Epithelial cell of proximal tubule (primary cell): ENCODE results near the gene UGT1A3. TPM values are rescaled to one million over a fixed set of nuclear protein-coding genes. Genes with fewer than 3 reads are reported as not detected.

Experiments used
- DNase-seq: peaks from one replicate; pipeline ENCODE4 v3.0.0-alpha.2; 2011; ENCODE audit warnings: low read depth
- H3K4me3 ChIP-seq: 2 replicates; pipeline ENCODE4 v1.5.1; 2011; ENCODE audit warnings: low read depth, mild to moderate bottlenecking, low read length
- total RNA-seq: library from RNA; depleted of rRNA; stranded (reverse); fragments of >200 nt; gene quantifications from 2 replicates; pipeline ENCODE4 v1.2.3, GENCODE V29; 2015
- TF ChIP-seq, protein P1 (sequence below): conservative IDR thresholded peaks from 2 replicates; pipeline ENCODE4 v1.5.1; 2012; ENCODE audit warnings: low read depth, mild to moderate bottlenecking, low read length

UGT1A3 gene
- total RNA-seq, 1 donor from 2014 or later = not detected

DNA sequence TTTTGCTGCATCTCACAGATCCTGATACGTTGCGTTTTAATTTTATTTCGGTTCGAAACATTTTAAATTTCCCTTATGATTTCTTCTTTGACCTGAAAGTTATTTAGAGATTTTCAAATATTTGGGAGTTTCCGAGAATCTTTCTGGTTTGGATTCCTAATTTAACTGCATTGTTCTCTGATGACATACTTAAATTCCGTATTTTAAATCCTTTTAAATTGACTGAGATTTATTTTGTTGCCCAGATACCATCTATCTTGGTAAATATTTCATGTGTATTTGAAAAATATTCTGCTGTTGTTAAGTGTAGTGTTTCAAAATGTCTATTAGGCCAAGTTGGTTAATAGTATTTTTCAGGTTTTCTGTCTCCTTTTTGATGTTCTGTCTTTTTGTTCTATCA lies 87.0 kb downstream of the UGT1A3 start:
- TF ChIP-seq, protein P1, sequence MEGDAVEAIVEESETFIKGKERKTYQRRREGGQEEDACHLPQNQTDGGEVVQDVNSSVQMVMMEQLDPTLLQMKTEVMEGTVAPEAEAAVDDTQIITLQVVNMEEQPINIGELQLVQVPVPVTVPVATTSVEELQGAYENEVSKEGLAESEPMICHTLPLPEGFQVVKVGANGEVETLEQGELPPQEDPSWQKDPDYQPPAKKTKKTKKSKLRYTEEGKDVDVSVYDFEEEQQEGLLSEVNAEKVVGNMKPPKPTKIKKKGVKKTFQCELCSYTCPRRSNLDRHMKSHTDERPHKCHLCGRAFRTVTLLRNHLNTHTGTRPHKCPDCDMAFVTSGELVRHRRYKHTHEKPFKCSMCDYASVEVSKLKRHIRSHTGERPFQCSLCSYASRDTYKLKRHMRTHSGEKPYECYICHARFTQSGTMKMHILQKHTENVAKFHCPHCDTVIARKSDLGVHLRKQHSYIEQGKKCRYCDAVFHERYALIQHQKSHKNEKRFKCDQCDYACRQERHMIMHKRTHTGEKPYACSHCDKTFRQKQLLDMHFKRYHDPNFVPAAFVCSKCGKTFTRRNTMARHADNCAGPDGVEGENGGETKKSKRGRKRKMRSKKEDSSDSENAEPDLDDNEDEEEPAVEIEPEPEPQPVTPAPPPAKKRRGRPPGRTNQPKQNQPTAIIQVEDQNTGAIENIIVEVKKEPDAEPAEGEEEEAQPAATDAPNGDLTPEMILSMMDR = no peak
- no peak for DNase-seq
- H3K4me3 ChIP-seq = no peak overlapping the region

GRCh38 chr2:233816334-233816733 lies 87.5 kb downstream of the UGT1A3 start:
- H3K4me3 ChIP-seq = no peak overlapping the region
- TF ChIP-seq, protein P1 = no peak
- no peak for DNase-seq

- TF ChIP-seq, protein P1 = no peak
- DNase-seq = no peak
- no peak overlapping the region for H3K4me3 ChIP-seq
Observed at GRCh38 chr2:233816771-233817170, 87.9 kb downstream of the UGT1A3 start.

GRCh38 chr2:233817361-233817911 lies 88.6 kb downstream of the UGT1A3 start:
- H3K4me3 ChIP-seq = no peak overlapping the region
- DNase-seq = no peak
- TF ChIP-seq, protein P1 = no peak

DNA sequence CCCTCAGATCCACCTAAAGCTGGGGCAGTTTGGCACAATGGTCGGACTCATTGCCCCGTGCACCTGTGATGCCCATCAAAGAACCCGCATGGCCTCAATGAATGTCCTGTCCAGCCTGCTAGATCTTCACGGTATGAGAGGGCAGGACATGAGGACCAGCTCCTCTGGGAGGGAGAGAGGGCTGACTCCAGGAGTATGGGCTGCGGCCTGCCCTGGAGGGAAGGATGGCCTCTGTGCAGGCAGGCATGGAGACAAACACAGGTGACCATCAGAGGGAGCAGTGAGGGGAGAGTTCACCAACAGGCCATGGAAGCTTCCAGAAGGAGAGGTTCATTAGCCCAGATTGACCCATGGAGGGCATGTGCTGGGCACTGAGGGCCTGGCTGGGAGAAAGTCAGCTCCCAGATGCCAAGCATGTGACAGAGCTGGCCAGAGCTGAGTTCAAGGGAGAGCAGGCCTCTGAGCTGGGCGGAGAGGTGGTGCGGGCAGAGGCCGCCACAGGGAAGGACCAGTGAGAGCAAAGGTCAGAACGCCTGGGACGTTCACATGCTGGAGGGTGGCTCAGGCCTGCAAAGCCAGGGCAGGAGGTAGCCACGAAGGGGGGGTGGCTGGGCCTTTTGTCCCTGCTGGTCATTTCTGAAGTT lies 89.3 kb downstream of the UGT1A3 start:
- TF ChIP-seq, protein P1 = no peak
- DNase-seq = no peak
- H3K4me3 ChIP-seq = no peak overlapping the region

DNA sequence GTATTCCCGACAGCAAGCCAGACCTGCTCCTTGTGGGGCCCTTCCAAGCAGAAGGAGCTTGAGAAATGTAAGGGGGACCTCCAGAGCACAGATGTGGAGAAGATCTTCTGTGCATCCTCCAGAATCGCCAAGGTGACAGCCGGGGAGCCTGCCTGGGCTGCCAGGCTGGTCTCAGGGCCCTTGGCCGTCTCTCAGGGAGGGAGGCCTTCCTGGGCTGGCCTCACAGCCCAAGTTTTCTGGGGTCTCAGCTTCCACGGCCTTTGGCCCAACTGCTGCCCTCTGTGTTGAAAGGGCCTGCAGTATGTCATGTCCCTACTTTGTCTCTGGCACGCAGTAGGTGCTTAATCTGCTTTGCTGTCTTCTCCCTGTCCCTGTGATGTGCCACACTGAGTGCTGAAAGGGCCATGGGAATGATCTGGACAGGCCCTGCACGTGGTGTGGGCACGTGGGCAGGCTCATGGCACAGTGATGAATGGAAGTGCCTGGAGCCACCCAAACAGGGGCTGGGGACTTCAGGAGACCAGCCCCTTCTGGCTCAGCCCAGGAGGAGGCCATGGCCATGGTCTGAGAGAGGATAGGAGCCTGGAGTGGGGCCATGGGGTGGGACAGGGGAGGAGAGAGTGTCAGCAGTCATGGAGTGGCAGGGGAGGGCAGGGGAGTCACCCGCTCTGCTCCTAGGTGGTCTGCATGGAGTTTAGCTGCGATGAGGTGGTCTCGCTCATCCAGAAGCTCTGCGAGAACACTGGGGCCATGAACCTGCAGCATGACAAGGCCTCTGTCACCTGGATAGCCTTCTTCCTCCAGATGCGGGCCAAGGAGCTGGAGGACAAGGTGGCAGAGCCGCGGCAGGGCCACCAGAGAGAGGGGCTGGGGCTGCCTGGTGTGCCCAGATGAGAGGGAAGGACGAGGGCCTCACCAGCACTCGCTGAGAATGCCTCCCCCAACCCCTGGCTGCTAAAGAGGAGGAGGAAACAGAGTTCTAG lies 90.1 kb downstream of the UGT1A3 start:
- TF ChIP-seq, protein P1 = no peak
- no peak for DNase-seq

More for the DNA sequence above, 90.1 kb downstream of the UGT1A3 start:
- no peak overlapping the region for H3K4me3 ChIP-seq
